CD4-positive, alpha-beta T cell treated with Interleukin-1 beta for 1 hour (primary cell): ENCODE data around the gene PDCD1LG2.
A peak's percentile ranks its signal among the peaks of the same experiment; 100 is the strongest.

Experiments used
- DNase-seq, 2 donors: peaks; one replicate each; pipeline ENCODE4 v3.0.0-alpha.2; 2020 to 2022

The PDCD1LG2 gene

DNA sequence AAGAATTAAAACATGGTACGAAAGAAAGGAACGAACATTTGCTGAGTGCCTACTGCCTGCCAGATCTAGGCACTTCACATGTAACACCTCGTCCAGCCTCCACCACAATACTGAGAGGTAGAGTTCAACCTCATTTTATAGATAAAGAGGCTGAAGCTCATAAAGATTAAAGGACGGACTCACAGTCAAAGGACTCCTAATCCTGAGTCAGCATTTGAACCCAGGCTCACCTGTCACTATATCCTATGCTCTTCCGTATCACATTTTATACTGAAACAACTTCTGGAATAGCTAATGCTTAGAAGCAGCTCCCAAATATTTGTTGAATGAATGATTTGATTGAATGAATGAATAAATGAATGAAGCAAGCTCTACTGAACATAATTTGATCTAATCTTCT is 22.5 kb downstream of the PDCD1LG2 start:
- DNase-seq: no peak

DNA sequence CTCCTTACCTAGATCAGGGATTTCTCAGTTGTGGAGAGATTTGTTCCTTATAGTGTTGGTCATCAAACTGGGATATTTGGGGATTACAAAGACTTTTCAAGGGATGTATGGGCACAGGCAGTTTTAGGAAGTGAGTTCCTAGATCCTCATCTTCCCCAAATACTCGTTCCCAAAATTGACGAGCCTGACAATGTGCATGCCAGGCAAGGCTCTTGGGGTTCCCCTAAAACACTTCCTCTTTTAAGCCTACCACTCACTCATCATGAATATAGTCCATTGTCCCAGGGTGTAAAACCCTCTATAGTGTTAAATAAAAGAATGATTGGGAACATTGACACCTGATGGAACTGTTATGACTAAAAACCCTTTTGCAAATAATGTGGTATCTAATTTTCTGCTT is 26.4 kb downstream of the PDCD1LG2 start:
- peak in 1 of 2 donors; percentile 20 for DNase-seq

- no peak for DNase-seq
These were observed 33.8 kb downstream of the PDCD1LG2 start for GRCh38 chr9:5543875-5544702.

DNA sequence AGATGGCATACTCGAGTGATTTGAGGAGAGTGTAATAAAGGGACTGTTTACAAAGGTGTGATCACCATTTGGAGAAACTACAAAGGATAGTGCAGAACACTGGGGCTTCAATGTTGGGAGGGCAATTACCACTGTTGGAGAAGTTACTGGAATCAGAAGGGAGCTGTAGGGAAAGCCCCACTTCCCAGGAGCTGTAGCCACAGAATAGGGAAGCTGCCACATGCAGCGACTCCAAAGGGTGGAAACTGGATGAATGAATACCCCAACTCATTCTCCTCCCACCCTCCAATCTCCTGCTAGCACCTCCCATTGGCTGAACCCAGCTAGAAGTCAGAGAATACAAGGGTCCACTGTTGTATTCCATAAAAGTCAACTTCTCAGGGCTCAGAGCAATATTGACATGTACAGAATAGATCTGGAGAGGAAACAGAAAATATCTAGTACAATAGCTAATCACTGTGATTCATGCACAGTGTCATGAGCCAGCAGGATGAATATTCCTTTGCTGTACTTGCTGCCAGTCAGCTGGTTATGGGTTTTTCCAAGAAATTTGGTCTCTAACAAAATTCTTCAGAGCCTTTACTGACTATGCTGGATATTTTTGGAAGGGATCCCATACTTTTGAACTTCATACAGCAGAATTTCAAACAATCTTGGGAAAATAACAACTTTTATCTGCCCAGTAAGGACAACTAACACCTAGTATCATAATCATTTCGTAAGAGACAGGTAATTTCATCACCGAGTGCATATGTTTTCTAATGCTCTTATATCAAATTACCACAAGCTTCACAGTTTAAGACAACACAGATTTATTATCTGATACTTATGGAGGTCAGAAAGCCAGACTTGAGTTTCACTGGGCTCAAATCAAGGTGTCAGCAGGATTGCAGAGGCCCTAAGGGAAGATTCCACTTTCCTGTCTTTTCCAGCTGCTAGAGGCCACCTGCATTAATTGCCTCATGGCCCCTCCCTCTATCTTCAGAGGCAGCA is 39.6 kb downstream of the PDCD1LG2 start:
- DNase-seq: no peak

DNA sequence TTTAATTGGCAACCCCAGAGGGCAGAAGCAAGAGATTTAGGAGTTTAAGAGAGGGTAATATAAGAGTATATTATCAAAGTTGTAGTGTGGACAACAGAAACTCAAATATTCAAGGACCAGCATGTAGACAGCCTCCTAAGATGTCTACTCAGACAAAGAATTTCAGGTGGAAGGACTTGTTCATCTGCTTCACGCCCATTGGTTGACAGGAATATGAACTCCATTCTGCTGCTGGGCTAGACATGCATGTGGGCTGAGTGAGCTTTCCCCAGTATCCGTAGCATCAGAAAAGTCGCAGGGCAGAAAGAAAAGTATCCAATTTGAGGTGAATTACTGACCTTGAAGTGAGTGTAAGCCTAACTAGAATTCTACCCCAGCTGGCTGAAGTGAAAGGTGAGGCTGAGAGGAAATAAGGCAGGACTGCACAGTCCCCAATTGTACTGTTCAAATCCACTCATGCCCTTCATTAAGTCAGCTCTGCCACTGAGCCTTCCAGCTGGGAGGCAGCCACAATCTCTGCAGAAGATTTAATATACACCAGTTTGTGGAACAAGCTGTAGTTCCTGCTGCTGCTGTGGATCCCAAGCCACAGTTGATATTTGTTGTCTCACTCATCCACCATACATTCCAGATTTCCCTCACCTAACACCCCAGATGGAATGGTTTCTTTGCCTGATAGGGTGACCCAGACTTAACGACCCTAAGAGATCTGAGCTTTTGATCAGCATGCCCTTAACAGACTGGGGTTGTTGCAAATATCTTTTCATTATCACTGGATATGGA is 41.2 kb downstream of the PDCD1LG2 start:
- DNase-seq: no peak

DNA sequence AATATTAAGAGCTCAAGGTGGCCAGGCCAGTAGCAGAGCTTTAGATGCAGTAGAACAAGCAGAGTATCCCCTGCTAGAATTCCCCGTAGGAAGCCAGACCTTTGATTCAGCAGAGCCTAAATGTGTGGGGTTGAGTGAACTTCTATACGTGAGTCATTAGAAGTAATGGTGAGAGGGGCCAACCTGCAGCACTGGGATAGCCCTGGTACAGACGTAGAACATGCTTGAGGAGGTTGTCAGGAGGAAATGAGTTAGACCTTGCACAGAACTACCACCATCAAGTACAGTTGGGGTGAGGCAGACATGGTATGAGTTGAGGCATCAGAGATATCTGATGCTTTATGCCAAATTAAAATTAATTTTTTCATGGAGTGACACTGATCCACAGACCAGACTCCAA is 42.0 kb downstream of the PDCD1LG2 start:
- no peak for DNase-seq

DNA sequence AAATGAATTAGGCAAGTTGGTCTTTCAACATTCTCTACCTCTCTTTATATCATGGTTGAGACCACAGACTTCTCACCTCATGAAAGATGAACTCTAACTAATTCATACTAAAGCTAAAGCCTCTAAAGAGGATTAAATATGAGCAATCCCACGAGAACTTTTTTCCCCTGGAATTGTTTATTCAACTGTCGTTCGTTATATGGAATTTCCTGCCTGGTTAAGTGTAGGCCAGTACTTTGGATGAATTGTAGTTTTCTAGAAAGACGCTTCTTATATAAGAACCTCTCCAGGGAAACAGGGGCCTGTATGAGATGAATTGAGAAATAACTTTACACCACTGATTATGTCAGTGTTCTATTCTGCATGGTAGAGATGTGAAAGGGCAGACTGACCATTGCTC is 42.9 kb downstream of the PDCD1LG2 start:
- DNase-seq: no peak

GRCh38 chr9:5554254-5554653 is 43.9 kb downstream of the PDCD1LG2 start:
- no peak for DNase-seq

DNA sequence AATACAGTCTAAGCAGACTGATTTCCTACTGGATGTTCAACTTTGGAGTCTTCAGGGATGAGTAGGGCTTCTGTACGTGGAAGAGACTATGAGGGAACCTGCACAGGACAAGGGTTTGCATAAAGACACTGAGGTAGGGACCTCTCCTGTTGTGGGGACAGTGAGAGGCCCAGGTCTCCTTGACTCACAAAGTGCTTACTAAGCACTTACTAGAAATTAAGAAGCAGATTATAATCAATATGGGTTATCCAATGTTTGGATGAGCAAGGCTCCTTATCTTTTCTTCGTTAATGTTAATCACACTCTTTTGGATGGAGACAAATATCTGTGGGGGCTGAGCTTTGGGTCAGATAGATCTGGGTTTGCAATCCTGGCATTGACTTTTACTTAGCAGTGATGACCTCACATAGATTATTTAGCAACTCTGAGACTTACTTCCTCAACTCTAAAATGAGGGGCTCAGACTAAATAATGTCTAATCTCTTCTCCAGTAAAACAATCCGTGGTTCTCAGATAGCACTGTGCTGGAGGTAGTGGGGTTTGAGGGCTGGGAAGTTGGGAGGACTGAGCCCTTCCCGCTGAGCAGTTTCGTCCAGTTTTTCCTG is 45.9 kb downstream of the PDCD1LG2 start:
- DNase-seq: no peak

GRCh38 chr9:5557606-5558587 is 47.6 kb downstream of the PDCD1LG2 start:
- DNase-seq: peak; percentile 70 to 74

GRCh38 chr9:5559659-5560058 is 49.3 kb downstream of the PDCD1LG2 start:
- no peak for DNase-seq

- no peak for DNase-seq
These were observed 50.2 kb downstream of the PDCD1LG2 start for GRCh38 chr9:5560443-5561100.

GRCh38 chr9:5561828-5562488 is 51.6 kb downstream of the PDCD1LG2 start:
- no peak for DNase-seq

GRCh38 chr9:5562806-5563416 is 52.6 kb downstream of the PDCD1LG2 start:
- no peak for DNase-seq

GRCh38 chr9:5563417-5563815 is 53.1 kb downstream of the PDCD1LG2 start:
- no peak for DNase-seq

- DNase-seq: no peak
These were observed 53.6 kb downstream of the PDCD1LG2 start for GRCh38 chr9:5563886-5564285.

DNA sequence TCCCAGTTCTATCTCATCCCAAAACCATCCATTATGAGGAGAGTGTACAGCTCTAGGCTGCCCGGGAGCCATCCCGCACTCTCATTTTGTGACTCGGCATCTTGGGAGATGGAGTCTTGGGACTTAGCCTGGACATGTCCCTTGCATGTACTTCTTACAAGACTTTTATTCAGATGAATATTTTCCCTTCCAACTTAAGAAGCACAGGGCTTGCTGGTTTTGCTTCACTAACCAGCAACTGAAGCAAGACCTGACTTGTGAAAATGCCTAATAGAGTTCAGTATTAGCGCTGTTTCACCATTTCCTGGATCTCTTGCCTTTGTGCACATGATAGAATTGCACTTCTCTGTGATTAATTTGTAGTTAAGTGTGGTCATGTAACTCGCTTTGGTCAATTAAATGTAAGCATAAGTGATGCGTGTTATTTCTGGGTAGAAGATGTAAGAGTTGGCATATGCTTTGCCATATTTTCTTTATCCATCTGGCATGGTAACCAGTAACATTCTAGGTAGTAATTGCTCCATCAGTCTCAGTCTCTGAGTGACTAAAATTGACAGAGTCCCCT is 55.8 kb downstream of the PDCD1LG2 start:
- DNase-seq: no peak

- no peak for DNase-seq
These were observed 58.5 kb downstream of the PDCD1LG2 start for GRCh38 chr9:5568868-5569267.

- DNase-seq: peak in 1 of 2 donors; percentile 29
These were observed 59.1 kb downstream of the PDCD1LG2 start for GRCh38 chr9:5569409-5569808.
